Ovary (tissue), 3 donors: ENCODE data around the gene RMND5A.

Source experiments
- POLR2A ChIP-seq: fragments of 450-650 bp; IDR thresholded peaks from one replicate; pipeline ENCODE4 v1.6.1; 2017; ENCODE audit warnings: antibody characterized with exemption, mild to moderate bottlenecking, moderate library complexity
- TF ChIP-seq, protein P1 (sequence below), 3 donors: fragments of 450-650 bp in 2 of 3; fragments of 200-600 bp in 1 of 3; IDR thresholded peaks; one replicate each; pipeline versions ENCODE4 v1.5.1 to v1.8.0; 2016 to 2022; ENCODE audit warnings: antibody characterized with exemption in 3 of 3, mild to moderate bottlenecking in 1 of 3
- donor health status: DM: no; HTN: no; CAD: no.

GRCh38 chr2:86807468-86808275 lies 87.6 kb downstream of the RMND5A start:
- TF ChIP-seq, protein P1, sequence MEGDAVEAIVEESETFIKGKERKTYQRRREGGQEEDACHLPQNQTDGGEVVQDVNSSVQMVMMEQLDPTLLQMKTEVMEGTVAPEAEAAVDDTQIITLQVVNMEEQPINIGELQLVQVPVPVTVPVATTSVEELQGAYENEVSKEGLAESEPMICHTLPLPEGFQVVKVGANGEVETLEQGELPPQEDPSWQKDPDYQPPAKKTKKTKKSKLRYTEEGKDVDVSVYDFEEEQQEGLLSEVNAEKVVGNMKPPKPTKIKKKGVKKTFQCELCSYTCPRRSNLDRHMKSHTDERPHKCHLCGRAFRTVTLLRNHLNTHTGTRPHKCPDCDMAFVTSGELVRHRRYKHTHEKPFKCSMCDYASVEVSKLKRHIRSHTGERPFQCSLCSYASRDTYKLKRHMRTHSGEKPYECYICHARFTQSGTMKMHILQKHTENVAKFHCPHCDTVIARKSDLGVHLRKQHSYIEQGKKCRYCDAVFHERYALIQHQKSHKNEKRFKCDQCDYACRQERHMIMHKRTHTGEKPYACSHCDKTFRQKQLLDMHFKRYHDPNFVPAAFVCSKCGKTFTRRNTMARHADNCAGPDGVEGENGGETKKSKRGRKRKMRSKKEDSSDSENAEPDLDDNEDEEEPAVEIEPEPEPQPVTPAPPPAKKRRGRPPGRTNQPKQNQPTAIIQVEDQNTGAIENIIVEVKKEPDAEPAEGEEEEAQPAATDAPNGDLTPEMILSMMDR (IDR thresholded peaks at IDR 0.05): no peak
- TF ChIP-seq POLR2A: no peak
